Transverse colon (tissue), 4 donors: Measurements from ENCODE around the gene CEBPA.

ENCODE experiments used
- EP300 ChIP-seq: sonication (generic); formaldehyde crosslinking; IDR thresholded peaks from one replicate; pipeline ENCODE4 v1.6.1; 2017; ENCODE audit warnings: antibody characterized with exemption, low read depth
- POLR2A ChIP-seq: fragments of 450-650 bp; IDR thresholded peaks from one replicate; pipeline ENCODE4 v1.6.1; 2016; ENCODE audit warnings: antibody characterized with exemption, mild to moderate bottlenecking, moderate library complexity
- POLR2AphosphoS5 ChIP-seq, 3 donors: sonication (generic); formaldehyde crosslinking; IDR thresholded peaks; one replicate each; pipeline ENCODE4 v1.6.1; 2016; ENCODE audit warnings: antibody characterized with exemption in 3 of 3
- TF ChIP-seq, protein P1 (sequence below), 5 experiments: fragments of 200-600 bp in 3 of 5; fragments of 450-650 bp in 2 of 5; sonication (generic) in 3 of 5; IDR thresholded peaks; 1 replicate in 2 of 5; 2 replicates in 3 of 5; pipeline ENCODE4 v1.5.1; 2016 to 2017; ENCODE audit warnings: antibody characterized with exemption in 5 of 5, inconsistent platforms in 3 of 5, mild to moderate bottlenecking in 2 of 5, moderate library complexity in 1 of 5

DNA sequence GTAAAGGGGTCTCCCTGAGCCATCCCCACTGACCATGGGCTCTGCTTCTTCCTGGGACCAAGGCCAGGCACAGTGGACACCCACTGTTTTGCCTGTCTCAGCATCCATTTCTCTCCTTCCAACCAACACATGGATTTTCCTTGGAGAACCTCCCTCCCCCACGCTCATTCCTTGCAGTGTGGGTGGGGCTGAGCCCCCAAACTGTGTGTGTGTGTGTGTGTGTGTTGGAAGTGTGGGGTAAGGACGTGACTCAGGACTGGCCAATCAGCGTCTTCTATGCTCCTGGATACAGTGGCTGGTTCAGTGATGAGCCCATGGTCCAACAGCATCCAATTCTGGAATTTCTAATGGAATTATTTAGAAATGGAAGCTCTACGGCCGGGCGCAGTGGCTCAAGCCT lies 18.7 kb downstream of the CEBPA start:
- TF ChIP-seq, protein P1, sequence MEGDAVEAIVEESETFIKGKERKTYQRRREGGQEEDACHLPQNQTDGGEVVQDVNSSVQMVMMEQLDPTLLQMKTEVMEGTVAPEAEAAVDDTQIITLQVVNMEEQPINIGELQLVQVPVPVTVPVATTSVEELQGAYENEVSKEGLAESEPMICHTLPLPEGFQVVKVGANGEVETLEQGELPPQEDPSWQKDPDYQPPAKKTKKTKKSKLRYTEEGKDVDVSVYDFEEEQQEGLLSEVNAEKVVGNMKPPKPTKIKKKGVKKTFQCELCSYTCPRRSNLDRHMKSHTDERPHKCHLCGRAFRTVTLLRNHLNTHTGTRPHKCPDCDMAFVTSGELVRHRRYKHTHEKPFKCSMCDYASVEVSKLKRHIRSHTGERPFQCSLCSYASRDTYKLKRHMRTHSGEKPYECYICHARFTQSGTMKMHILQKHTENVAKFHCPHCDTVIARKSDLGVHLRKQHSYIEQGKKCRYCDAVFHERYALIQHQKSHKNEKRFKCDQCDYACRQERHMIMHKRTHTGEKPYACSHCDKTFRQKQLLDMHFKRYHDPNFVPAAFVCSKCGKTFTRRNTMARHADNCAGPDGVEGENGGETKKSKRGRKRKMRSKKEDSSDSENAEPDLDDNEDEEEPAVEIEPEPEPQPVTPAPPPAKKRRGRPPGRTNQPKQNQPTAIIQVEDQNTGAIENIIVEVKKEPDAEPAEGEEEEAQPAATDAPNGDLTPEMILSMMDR (IDR thresholded peaks at IDR 0.05), result no peak
- TF ChIP-seq POLR2A, result no peak
- TF ChIP-seq EP300, result no peak
- no peak for TF ChIP-seq POLR2AphosphoS5 (IDR thresholded peaks at IDR 0.05)
